HG03066 (cell line): ENCODE data around the gene EIF4ENIF1.
"Not testable (repeated sequence)": the region's sequence is repeated elsewhere in the genome, so short reads cannot be mapped to it uniquely, and the experiment has no call there.

ENCODE experiments used
- ATAC-seq: cut with Tn5 transposase; IDR thresholded peaks from one replicate; pipeline ENCODE4 v1.9.1; 2021; ENCODE audit warnings: low read depth; ENCODE audit not compliant: unreplicated experiment

The EIF4ENIF1 gene

GRCh38 chr22:31495343-31495742 lies 5.7 kb upstream of the EIF4ENIF1 start:
- ATAC-seq, result no peak

DNA sequence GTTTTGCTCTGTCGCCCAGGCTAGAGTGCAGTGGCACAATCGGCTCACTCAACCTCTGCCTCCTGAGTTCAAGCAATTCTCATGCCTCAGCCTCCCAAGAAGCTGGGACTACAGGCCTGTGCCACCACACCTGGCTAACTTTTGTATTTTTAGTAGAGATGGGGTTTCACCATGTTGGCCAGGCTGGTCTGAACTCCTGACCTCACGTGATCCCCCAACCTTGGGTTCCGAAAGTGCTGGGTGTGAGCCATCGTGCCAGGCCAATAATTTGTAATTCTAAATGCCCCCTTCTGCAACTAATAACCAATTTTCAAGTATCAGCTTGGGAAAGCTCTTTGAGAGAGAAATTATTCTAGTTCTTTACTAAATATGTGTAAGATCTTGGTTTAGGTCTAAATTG lies 3.7 kb upstream of the EIF4ENIF1 start:
- not testable (repeated sequence) for ATAC-seq

GRCh38 chr22:31492151-31492550 lies 2.5 kb upstream of the EIF4ENIF1 start:
- no peak for ATAC-seq

DNA sequence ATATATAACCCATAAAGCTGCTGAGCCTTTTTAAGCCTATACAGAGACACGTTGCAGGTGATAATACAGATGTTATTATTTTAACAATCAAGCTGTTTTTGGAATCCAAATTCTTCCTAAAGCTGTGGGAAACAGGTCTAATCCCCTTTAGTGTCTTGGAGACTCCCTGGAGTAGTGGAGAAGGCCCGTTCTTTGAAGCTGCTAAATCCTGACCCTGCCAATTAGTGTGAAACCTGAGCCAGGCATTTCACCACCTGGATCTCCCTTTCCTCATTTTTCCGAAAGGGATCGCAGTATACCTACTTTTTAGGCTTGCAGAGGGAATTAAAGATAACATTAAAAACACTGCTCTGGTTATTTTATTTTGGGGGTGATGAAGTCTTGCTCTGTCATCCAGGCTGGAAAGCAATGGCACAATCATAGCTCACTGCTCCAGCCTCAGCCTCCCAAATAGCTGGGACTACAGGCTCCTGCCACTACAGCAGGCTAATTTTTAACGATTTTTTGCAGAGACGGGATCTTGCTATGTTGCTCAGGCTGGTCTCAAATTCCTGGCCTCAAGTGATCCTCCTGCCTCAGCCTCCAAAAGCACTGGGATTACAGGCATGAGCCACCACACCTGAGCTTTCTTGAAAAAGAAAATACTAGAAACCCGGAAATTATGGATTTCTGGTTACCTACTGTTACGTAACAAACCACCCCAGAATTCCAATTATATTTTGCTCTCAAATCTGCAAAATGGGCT lies 1.7 kb upstream of the EIF4ENIF1 start:
- no peak for ATAC-seq

GRCh38 chr22:31490496-31490925 lies 869 bp upstream of the EIF4ENIF1 start:
- ATAC-seq, result peak; percentile 57

DNA sequence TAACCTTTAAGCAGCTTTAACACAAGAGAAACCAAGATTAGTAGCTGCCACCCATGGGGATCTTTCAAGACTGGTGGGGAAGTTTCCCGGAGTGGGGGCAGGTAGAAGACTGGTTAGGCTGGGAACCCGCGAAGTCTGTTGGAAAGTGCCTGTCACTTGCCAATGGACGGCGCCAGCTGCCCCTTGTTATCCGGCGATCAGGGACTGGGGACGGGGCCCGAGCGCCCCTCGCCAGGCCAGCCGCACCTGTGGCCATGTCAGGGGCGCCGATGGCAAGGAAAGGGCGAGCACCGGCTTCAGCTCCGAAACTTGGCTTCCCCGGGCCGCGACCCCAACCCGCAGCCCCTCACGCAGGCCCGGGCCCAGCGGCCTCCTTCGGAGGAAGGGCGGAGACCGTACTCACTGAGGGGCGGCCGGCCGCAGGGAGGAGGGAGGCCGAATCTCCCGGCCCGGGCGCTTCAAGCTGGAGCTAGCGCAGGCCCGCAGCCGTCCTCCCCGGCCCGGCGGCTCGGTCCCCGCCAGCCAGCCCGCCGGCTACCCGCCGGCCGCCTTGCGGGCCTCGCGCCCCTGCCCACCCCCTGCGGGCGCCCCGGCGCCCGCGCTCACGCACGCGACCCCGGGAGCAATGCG lies 539 bp downstream of the EIF4ENIF1 start:
- ATAC-seq, result no peak

GRCh38 chr22:31488346-31488883 lies 1.2 kb downstream of the EIF4ENIF1 start:
- ATAC-seq, result no peak

DNA sequence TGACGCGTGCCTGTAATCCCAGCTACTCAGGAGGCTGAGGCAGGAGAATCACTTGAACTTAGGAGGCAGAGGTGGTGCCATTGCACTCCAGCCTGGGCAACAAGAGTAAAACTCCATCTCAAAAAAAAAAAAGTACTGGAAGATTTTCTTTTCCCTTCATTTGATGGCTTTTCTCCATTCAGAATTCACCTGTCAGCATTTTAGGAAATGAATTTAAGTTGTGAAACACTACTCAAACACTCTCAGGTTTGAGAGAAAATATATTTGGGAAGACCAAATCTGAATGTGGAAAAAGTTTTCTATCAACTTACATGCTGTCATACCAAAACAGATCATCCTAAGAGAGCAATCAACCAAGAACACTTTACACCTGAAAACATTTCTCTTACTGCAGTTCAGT lies 2.7 kb downstream of the EIF4ENIF1 start:
- ATAC-seq, result no peak

GRCh38 chr22:31486369-31486768 lies 3.3 kb downstream of the EIF4ENIF1 start:
- ATAC-seq, result not testable (repeated sequence)

DNA sequence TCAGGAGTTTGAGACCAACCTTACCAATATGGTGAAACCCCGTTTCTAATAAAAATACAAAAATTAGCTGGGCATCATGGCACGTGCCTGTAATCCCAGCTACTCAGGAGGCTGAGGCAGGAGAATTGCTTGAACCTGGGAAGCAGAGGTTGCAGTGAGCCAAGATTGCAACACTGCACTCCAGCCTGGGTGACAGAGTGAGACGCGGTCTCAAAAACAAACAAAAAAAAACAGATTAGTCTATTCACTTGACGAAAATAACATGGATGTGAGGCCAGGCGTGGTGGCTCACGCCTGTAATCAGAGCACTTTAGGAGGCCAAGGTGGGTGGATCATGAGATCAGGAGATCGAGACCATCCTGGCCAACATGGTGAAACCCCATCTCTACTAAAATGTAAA lies 7.2 kb downstream of the EIF4ENIF1 start:
- not testable (repeated sequence) for ATAC-seq

GRCh38 chr22:31481129-31481528 lies 8.5 kb downstream of the EIF4ENIF1 start:
- no peak for ATAC-seq

DNA sequence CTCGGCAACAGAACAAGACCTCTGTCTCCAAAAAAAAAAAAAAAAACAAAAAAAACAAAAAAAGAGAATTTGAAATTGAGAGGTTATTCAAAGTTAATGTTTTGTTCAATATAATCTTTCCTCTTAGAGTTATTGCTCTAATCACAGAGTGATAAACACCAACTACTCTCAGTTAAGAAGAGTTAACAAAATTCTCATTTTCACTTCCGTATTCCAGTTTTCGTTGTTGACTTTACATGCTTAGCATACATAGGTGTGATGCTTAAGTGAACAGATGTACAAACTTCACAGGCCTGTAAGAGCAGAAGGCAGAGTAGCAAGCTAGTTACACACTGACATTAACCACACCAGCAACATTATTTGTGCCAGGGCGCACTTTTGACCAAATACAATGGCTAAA lies 12.3 kb downstream of the EIF4ENIF1 start:
- peak; percentile 78 for ATAC-seq

- ATAC-seq, result no peak
Measured at GRCh38 chr22:31475800-31476199, 13.8 kb downstream of the EIF4ENIF1 start.

GRCh38 chr22:31474743-31475142 lies 14.9 kb downstream of the EIF4ENIF1 start:
- no peak for ATAC-seq

- no peak for ATAC-seq
Measured at GRCh38 chr22:31465307-31465706, 24.3 kb downstream of the EIF4ENIF1 start.

- no peak for ATAC-seq
Measured at GRCh38 chr22:31461699-31462098, 27.9 kb downstream of the EIF4ENIF1 start.

DNA sequence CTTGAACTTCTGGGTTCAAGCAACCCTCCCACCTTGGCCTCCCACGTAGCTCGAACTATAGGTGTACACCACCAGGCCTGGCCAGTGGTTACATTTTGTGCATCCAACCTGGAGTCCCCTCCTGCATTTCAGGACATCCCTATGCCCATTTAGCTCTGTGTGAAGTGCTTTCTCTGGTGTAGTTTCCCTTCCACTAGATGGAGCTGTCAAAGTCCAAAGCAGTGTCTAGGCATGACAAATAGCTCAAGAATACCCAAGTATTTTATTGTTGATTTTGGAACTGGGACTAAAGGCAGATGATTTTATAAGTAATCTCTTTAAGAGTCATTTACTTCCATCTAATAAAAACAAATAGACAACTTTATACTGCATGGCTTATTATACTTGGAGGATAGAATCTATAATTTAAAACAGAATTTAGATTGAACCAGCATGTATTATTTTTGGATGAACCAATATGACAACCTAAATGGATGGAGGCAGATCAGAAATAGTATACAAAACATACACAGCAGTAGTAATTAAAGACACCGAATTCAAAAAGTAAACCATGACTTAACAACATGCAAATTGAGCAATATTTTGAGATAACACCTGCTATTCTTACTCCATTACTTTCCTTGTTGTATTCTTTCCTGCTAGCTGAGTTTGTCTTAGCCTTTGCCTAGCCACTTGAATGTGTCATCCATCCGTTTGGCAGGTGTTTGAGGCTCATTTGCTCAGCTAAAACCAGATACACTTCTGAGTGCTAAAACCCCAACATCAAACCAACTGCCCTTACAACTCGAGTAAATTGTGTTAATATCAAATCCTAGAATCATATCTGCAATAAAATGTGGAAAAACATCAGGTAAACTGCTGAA lies 37.7 kb downstream of the EIF4ENIF1 start:
- no peak for ATAC-seq

DNA sequence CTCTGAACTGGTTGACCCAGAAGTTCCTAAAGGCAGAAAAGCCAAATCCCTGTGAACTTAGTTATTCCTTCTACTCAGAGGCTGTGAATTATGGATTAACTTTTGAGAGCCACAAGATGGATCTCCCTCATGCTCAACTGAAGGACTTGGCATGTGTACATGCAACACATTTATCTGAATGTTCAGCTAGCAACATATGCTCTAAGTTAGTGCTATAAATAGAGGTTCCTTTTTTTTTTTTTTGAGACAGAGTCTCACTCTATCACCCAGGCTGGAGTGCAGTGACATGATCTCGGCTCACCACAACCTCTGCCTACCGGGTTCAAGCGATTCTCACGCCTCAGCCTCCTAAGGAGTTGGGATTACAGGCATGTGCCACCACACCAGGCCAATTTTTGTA lies 40.1 kb downstream of the EIF4ENIF1 start:
- ATAC-seq, result no peak

DNA sequence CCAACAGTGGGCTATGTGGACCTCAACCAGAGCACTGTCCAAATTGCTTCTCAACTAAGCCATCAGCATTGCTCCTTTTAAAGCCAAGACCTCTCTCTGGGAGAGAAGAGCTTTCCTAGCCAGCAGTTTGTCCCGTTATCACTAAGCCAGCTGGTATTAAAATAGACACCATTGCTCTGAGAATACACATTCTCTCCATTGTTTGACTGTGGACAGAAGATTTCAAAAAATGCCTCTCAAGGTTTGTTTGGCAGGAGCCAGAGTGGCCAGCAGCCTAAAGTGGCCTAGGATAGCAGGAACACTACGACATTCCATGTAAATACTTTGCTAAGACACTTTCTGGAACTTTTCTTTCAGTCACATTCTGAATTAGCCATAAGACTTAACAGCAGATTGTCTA lies 41.3 kb downstream of the EIF4ENIF1 start:
- ATAC-seq, result no peak

DNA sequence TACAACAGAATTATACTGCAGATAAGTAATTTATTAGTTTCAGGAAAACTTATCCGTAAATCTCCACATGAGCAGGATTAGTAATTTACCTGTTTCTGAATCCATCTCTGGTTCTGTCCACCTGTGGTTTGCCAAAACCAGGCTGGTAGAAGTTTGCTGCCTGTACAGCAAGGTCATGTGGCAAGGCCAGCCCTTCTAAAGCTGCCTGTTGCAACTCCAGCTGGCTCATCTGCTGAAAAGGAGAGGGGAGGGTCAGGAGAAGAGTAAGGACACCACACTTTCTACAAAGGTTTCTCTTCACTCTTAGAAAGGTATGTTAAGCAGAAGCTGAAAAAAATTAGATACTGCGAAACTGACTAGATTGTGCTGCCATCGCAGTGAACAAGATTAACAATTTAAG lies 42.3 kb downstream of the EIF4ENIF1 start:
- ATAC-seq, result no peak

DNA sequence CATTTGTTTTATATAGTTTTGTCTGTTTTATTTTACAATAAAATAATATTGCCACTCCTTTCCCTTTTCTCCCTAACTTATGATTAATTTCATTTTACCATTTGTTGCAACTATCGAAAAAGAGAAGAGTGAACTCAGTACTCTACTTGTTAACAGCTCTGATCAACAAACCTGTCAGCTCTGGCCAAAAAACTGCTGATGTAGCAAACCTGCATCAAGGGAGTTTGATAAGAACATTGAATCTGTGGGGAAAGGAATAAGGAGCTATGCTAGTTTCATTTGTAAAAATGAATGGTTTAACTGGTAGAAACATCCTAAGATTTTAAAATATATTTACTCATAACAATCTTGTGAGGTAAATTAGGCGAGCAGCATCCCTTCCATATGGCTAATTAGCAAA lies 42.9 kb downstream of the EIF4ENIF1 start:
- ATAC-seq, result no peak
